ENCODE measurements around the gene BASP1.
A peak's percentile ranks its signal among the peaks of the same experiment; 100 is the strongest.

- TF ChIP-seq EZH2 (optimal IDR thresholded peaks at IDR 0.05; ENCODE audit: low read depth, low read length) (no peak), CTCF (IDR thresholded peaks at IDR 0.05; ENCODE audit: low read length) (peak; percentile 84), EZH2phosphoT487 (IDR thresholded peaks at IDR 0.05; ENCODE audit: low read length) (no peak)
Observed at GRCh38 chr5:17190242-17190778, 27.1 kb upstream of the BASP1 start.
